Type B pancreatic cell (in vitro differentiated cells): ENCODE data around the gene RANGRF. TPM values are rescaled to one million over a fixed set of nuclear protein-coding genes. Genes with fewer than 3 reads are reported as not detected.

ENCODE experiments used
- DNase-seq: peaks from one replicate; pipeline ENCODE4 v3.0.0; 2021; ENCODE audit warnings: mixed read lengths; ENCODE audit not compliant: unreplicated experiment; ENCODE audit errors: extremely low spot score
- H3K27ac Mint-ChIP-seq: 2 replicates; pipeline ENCODE4 v1.8.0; 2021; ENCODE audit warnings: mild to moderate bottlenecking, mixed read lengths
- H3K27me3 Mint-ChIP-seq: 2 replicates; pipeline ENCODE4 v1.8.0; 2021; ENCODE audit warnings: mixed read lengths
- H3K36me3 Mint-ChIP-seq: 2 replicates; pipeline ENCODE4 v1.8.0; 2021; ENCODE audit warnings: mixed read lengths
- H3K4me1 Mint-ChIP-seq: one replicate; pipeline ENCODE4 v1.8.0; 2021; ENCODE audit warnings: mixed read lengths; ENCODE audit not compliant: unreplicated experiment
- H3K4me3 Mint-ChIP-seq: 2 replicates; pipeline ENCODE4 v1.8.0; 2021; ENCODE audit warnings: mild to moderate bottlenecking, mixed read lengths
- H3K9me3 Mint-ChIP-seq: 2 replicates; pipeline ENCODE4 v1.8.0; 2021; ENCODE audit warnings: mixed read lengths
- CTCF ChIP-seq: fragments of 200-600 bp; sonication (generic); conservative IDR thresholded peaks from 2 replicates; pipeline ENCODE4 v1.5.0; 2021; ENCODE audit warnings: antibody characterized with exemption, mild to moderate bottlenecking
- total RNA-seq: library from RNA; stranded (reverse); gene quantifications from 2 replicates; pipeline ENCODE4 v1.2.1, GENCODE V29; 2021; ENCODE audit warnings: low replicate concordance

Gene RANGRF
- total RNA-seq, 1 donor from 2014 or later, result 30.9 TPM

- H3K27me3 Mint-ChIP-seq, result no peaks in the 10 kb centered on the region
- no peak for DNase-seq
- H3K9me3 Mint-ChIP-seq, result no peaks in the 10 kb centered on the region
- no peak overlapping the region for H3K4me3 Mint-ChIP-seq
- no peak for TF ChIP-seq CTCF
- no peak overlapping the region for H3K27ac Mint-ChIP-seq
- H3K36me3 Mint-ChIP-seq, result no peaks in the 10 kb centered on the region
- no peaks in the 10 kb centered on the region for H3K4me1 Mint-ChIP-seq
Measured at GRCh38 chr17:8282345-8282744, 6.1 kb upstream of the RANGRF start.

- no peaks in the 10 kb centered on the region for H3K9me3 Mint-ChIP-seq
- peaks cover 4% of the 10 kb centered on the region for H3K4me1 Mint-ChIP-seq
- H3K4me3 Mint-ChIP-seq, result no peak overlapping the region
- no peak overlapping the region for H3K27ac Mint-ChIP-seq
- no peaks in the 10 kb centered on the region for H3K36me3 Mint-ChIP-seq
- DNase-seq, result no peak
- H3K27me3 Mint-ChIP-seq, result no peaks in the 10 kb centered on the region
- TF ChIP-seq CTCF, result no peak
Measured at GRCh38 chr17:8283356-8283755, 5.1 kb upstream of the RANGRF start.

- TF ChIP-seq CTCF, result no peak
- H3K9me3 Mint-ChIP-seq, result no peaks in the 10 kb centered on the region
- peaks cover 4% of the 10 kb centered on the region for H3K4me1 Mint-ChIP-seq
- H3K4me3 Mint-ChIP-seq, result no peak overlapping the region
- no peaks in the 10 kb centered on the region for H3K27me3 Mint-ChIP-seq
- no peaks in the 10 kb centered on the region for H3K36me3 Mint-ChIP-seq
- no peak overlapping the region for H3K27ac Mint-ChIP-seq
- DNase-seq, result no peak
Measured at GRCh38 chr17:8284126-8284525, 4.3 kb upstream of the RANGRF start.

- TF ChIP-seq CTCF, result no peak
- no peak for DNase-seq
- Mint-ChIP-seq H3K27ac (no peak overlapping the region), H3K4me1 (peaks cover 11% of the 10 kb centered on the region), H3K4me3 (peak overlapping the region; percentile 36), H3K9me3 (no peaks in the 10 kb centered on the region), H3K36me3 (no peaks in the 10 kb centered on the region), H3K27me3 (no peaks in the 10 kb centered on the region)
Measured at GRCh38 chr17:8285270-8286181, 2.9 kb upstream of the RANGRF start.

- DNase-seq, result no peak
- Mint-ChIP-seq H3K9me3 (no peaks in the 10 kb centered on the region), H3K27ac (peak overlapping the region; percentile 90), H3K27me3 (no peaks in the 10 kb centered on the region), H3K4me3 (peak overlapping the region; percentile 96), H3K36me3 (no peaks in the 10 kb centered on the region), H3K4me1 (peaks cover 11% of the 10 kb centered on the region)
- no peak for TF ChIP-seq CTCF
Measured at GRCh38 chr17:8287651-8288335, 677 bp upstream of the RANGRF start.
